GM12874 (cell line): ENCODE data around the gene VCX2.

ENCODE experiments used
- TF ChIP-seq, protein P1 (sequence below): IDR thresholded peaks from 2 replicates; pipeline ENCODE4 v1.5.1; 2011; ENCODE audit warnings: low read depth, mild to moderate bottlenecking, control low read depth, low read length, moderate library complexity; ENCODE audit not compliant: insufficient read depth

The VCX2 gene

GRCh38 chrX:8141896-8142295, 29.2 kb downstream of the VCX2 start:
- TF ChIP-seq, protein P1, sequence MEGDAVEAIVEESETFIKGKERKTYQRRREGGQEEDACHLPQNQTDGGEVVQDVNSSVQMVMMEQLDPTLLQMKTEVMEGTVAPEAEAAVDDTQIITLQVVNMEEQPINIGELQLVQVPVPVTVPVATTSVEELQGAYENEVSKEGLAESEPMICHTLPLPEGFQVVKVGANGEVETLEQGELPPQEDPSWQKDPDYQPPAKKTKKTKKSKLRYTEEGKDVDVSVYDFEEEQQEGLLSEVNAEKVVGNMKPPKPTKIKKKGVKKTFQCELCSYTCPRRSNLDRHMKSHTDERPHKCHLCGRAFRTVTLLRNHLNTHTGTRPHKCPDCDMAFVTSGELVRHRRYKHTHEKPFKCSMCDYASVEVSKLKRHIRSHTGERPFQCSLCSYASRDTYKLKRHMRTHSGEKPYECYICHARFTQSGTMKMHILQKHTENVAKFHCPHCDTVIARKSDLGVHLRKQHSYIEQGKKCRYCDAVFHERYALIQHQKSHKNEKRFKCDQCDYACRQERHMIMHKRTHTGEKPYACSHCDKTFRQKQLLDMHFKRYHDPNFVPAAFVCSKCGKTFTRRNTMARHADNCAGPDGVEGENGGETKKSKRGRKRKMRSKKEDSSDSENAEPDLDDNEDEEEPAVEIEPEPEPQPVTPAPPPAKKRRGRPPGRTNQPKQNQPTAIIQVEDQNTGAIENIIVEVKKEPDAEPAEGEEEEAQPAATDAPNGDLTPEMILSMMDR: no peak

DNA sequence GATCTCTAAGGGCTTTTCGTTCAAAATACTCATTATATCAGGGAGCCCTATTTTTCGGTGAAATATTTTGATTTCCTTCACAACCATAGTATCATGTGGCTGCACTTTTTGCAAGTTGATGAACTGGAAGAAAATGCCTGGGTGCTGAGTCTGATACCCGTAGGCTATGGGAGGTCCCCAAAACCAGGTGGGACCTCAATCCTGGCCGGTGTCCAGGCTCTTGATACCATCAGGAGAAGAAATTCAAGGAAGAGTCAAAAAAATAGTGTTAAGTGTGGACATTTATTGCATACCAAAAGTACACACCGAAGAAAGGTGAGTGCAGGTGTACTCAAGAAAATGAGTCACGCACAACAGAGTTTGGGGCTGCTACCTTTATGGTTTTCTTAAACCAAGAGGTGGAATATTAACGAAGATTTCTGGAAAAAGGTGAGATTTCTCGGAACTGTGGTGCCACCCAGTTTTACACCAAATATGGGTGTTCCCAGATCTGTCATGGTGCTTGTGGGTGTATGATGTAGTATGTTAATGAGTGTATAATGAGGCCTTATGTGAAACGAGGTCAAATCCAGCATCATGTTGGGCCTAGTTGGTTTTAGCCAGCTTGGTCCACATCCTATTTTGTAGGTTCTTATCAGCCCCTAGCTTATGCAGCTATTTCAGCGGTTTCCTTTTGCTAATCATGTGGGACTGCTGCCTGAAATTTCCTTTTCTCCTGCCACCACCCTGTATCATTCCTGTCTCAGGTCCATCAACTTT, 29.9 kb downstream of the VCX2 start:
- TF ChIP-seq, protein P1: no peak

- TF ChIP-seq, protein P1: no peak
Measured at GRCh38 chrX:8139716-8140115, 31.4 kb downstream of the VCX2 start.

- TF ChIP-seq, protein P1: no peak
Measured at GRCh38 chrX:8138252-8138651, 32.8 kb downstream of the VCX2 start.

DNA sequence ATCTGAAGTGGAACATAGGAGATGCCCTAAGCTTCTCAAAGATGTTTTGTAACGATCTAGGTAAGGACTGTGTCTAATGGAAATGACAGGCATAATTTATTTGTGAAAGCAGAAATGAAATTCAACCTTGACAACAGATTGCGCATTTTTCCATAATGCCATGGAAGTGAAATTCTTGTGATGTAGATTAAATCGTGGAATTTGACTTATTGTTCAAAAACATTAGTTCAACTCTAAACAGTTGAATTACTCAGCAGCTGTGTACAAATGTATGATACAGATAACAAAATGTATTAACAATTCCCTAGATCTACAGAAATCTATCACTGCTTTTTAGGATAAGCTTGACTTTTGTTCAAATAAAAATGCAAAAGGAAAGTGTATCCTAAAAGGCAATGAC, 44.4 kb downstream of the VCX2 start:
- TF ChIP-seq, protein P1: no peak

DNA sequence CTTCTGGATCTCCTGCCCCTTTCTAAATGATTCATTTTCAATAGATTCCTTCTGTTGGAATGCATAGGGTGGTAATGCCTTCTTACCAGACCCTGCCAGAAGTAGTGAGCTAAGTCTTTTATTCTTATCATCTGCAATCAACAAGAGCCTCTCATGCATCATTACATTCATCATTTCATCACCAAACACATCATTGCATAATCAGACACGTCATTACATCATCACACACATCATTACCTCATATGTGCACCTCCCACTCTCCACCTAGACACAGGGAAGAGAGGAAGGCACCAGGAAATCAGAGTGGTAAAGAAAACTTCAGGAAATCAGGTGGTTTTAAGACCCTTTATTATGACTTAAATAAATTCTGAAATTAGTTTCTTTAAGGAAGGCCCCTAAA, 45.0 kb downstream of the VCX2 start:
- TF ChIP-seq, protein P1: no peak

- TF ChIP-seq, protein P1: no peak
Measured at GRCh38 chrX:8125566-8125965, 45.5 kb downstream of the VCX2 start.
